GM15510 (cell line): ENCODE results near the gene PXDC1.

Experiments
- POLR2A ChIP-seq: IDR thresholded peaks from 3 replicates; pipeline ENCODE4 v1.6.1; 2011; ENCODE audit warnings: borderline replicate concordance; ENCODE audit not compliant: insufficient read length; ENCODE audit errors: extremely low read depth

Gene PXDC1

DNA sequence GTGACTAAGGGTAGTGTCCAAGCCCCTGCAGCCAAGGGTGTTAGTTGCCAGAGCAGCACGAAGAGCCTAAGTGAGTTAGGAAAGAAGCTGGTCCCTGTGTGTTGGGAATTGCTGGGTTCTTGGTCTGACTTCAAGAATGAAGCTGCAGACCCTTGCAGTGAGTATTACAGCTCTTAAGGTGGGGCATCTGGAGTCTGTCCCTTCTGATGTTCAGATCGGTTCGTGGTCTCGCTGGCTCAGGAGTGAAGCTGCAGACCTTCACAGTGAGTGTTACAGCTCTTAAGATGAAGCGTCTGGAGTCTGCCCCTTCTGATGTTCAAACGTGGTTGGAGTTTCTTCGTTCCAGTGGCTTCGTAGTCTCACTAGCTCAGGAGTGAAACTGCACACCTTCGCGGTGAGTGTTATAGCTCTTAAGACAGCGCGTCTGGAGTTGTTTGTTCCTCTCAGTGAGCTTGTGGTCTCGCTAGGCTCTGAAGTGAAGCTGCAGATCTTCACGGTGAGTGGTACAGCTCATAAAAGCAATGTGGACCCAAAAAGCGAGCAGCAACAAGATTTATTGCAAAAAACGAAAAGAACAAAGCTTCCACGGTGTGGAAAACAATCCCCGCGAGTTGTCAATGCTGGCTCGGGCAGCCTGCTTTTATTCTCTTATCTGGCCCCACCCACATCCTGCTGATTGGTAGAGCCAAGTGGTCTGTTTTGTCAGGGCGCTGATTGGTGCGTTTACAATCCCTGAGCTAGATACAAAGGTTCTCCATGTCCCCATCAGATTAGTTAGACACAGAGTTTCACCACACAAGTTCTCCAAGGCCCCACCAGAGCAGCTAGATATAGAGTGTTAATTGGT is 31.8 kb downstream of the PXDC1 start:
- TF ChIP-seq POLR2A = no peak

DNA sequence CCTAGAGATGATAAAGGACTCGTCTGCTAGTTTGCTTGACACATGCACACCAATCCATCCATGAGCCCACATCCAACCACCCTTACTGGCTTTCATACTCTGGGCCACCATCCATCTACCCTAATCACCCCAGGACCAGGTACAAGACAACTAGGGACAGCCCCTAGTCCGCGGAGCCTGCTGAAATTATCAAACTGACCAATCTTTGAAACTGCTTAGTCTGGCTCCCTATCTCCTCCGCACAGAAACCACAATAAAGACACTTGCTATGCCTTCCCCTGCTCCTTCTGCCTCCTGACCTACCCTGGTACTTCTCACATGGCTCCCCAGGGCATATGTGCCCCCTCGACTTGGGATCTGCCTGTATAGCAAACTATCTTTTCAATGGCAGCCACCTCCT is 33.1 kb downstream of the PXDC1 start:
- no peak for TF ChIP-seq POLR2A

GRCh38 chr6:3715285-3715684 is 36.2 kb downstream of the PXDC1 start:
- TF ChIP-seq POLR2A = no peak

- no peak for TF ChIP-seq POLR2A
Measured at GRCh38 chr6:3714768-3715167, 36.7 kb downstream of the PXDC1 start.

- TF ChIP-seq POLR2A = no peak
Measured at GRCh38 chr6:3714111-3714510, 37.4 kb downstream of the PXDC1 start.

DNA sequence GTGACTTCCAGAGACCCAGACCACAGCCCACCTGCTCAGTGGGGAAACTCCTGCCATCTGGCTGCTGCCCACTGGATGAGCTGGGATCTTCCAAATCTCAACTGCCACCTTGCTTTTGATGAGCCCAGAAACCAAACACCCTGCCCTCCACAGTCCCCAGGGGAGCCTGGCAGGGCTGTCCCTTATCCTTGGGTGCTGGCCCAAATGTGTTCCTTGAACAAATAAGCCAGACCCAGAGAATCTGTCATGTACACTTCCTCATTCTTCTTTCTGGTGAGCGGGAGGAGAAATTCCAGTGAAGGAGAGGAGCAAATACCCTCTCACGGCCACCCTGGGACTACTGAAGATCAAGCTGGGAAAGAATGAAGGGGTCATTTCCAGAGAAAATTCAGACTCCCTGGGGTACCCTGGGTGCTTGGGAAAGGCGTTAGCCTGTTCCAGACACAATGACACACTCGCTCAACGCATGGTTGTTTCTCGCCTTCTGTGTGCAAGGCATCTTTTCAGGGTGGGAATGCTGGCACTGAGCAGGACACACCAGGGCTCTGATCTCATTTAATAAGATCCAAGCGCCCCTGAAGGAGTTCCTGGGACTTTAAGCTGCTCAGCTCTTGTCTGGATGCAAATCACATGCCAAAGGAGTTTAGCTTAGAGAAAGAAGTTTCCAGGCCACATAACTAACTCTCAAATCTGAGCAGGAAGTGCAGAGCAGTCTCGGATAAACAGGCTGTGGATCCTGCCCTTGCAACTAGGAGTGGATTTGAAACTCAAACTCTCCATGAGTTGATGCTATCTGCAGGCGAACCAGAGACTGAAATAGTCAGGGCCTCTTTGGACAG is 38.5 kb downstream of the PXDC1 start:
- no peak for TF ChIP-seq POLR2A

GRCh38 chr6:3711776-3712175 is 39.7 kb downstream of the PXDC1 start:
- TF ChIP-seq POLR2A = no peak

GRCh38 chr6:3710403-3710802 is 41.1 kb downstream of the PXDC1 start:
- no peak for TF ChIP-seq POLR2A

DNA sequence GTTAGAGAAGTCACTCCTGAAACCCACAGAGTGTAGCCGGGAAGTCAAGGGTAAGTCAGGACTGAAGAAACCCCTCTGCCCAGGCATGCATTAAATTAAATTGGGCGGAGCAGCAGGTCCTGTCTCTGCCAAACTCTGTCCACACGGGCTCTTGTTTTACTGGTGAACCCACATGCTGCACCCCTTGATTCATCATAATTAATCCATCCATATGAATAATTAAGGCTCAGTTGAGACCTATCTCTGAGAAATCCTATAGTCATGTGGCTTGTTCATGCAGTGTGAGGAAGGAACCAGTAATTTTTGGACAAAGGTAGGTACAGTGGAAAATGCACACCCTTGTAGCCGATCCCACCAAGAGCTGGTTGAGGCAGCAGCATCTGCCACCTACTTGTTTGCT is 43.0 kb downstream of the PXDC1 start:
- TF ChIP-seq POLR2A = no peak

- no peak for TF ChIP-seq POLR2A
Measured at GRCh38 chr6:3707751-3708412, 43.6 kb downstream of the PXDC1 start.

DNA sequence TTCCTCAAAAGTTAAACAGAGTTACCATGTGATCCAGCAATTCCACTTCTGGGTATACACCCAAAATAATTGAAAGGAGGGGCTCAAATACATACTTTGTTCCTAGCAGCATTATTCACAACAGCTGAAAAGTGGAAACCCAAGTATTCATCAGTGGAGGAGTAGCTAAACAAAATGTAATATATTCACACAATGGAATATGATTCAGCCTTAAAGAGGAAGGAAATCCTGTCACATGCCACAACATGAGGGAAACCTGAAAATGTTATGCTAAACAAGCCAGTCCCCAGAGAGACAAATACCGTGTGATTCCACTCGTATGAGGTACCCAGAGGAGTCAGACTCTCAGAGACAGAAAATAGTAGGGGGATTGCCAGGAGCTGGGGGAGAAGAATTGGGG is 44.5 kb downstream of the PXDC1 start:
- TF ChIP-seq POLR2A = no peak

DNA sequence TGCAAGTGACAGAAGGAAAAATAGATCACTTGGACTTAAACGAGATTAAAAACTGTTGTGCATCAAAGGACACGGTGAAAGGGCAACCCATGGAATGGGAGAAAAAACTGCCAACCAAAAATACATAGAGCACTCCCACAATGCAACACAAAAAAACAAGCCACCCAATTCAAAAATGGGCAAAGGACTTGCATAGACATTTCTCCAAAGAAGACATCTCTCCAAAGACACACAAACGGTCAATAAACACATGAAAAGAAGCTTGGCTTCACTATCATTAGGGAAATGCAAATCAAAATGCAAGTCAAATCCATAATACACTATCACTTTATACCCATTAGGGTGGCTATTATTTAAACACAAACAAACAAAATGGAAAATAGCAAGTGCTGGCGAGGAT is 45.0 kb downstream of the PXDC1 start:
- no peak for TF ChIP-seq POLR2A

- TF ChIP-seq POLR2A = no peak
Measured at GRCh38 chr6:3701631-3702030, 49.9 kb downstream of the PXDC1 start.

DNA sequence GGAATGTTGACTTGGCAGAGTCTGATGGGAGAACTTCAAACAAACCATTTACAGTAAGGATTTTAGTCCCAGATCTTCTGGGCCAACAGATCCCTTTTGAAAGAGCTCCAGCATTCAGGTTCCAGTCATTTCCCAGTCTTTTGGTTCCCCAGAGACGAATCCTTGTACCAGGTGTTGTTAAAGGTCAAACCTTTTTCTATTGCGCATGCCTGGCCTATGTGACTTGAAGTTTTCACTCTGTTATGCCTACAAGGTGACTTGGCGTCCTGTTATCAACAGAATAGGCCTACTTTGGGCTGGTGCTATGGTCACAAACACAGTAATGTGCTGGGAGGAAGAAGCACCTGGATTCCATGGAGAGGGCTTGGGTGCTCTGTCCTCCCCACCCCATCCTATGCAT is 52.3 kb downstream of the PXDC1 start:
- no peak for TF ChIP-seq POLR2A

DNA sequence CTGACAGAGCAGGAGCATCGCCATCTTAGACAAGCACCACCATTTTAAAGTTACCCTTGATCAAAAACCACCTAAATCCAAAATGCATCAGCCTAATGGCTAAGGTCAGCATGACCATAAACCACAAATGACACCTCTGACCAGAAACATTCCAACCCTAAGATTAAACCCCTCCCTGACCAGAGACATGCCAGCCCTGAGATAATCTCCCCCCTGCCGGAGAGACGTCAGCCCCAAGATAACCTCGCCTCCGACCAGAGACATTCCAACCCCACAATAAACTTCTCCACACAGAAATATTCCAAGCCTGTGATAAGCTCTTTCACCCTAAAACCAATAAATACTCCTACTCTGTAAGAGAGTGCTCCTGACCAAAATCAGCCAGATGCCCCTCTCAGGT is 53.5 kb downstream of the PXDC1 start:
- TF ChIP-seq POLR2A = no peak
